GM12891 (cell line): ENCODE measurements around the gene C2orf76.

Source experiments
- POLR2A ChIP-seq: IDR thresholded peaks from 2 replicates; pipeline ENCODE4 v1.6.1; 2011; ENCODE audit warnings: low read depth, low read length, control low read depth
- POLR2AphosphoS5 ChIP-seq: IDR thresholded peaks from 2 replicates; pipeline ENCODE4 v1.6.1; 2011; ENCODE audit warnings: low read depth, low read length, control low read depth
- POU2F2 ChIP-seq: IDR thresholded peaks from 2 replicates; pipeline ENCODE4 v1.6.1; 2011; ENCODE audit warnings: low read depth, mild to moderate bottlenecking, control low read depth, low read length, moderate library complexity
- SPI1 ChIP-seq: IDR thresholded peaks from 2 replicates; pipeline ENCODE4 v1.6.1; 2011; ENCODE audit warnings: low read depth, low read length, control low read depth
- TAF1 ChIP-seq: IDR thresholded peaks from 2 replicates; pipeline ENCODE4 v1.6.1; 2011; ENCODE audit warnings: low read depth, low read length, control low read depth

GRCh38 chr2:119376810-119377209 is 10.2 kb upstream of the C2orf76 start:
- TF ChIP-seq POLR2A (no peak), SPI1 (no peak), POLR2AphosphoS5 (no peak), POU2F2 (no peak), TAF1 (no peak)
